Amniotic stem cell (primary cell): Measurements from ENCODE around the gene TSTD2.

Experiments used
- DNase-seq: peaks from one replicate; lab custom pipeline; 2025; lab: John Stamatoyannopoulos, UW

The TSTD2 gene

DNA sequence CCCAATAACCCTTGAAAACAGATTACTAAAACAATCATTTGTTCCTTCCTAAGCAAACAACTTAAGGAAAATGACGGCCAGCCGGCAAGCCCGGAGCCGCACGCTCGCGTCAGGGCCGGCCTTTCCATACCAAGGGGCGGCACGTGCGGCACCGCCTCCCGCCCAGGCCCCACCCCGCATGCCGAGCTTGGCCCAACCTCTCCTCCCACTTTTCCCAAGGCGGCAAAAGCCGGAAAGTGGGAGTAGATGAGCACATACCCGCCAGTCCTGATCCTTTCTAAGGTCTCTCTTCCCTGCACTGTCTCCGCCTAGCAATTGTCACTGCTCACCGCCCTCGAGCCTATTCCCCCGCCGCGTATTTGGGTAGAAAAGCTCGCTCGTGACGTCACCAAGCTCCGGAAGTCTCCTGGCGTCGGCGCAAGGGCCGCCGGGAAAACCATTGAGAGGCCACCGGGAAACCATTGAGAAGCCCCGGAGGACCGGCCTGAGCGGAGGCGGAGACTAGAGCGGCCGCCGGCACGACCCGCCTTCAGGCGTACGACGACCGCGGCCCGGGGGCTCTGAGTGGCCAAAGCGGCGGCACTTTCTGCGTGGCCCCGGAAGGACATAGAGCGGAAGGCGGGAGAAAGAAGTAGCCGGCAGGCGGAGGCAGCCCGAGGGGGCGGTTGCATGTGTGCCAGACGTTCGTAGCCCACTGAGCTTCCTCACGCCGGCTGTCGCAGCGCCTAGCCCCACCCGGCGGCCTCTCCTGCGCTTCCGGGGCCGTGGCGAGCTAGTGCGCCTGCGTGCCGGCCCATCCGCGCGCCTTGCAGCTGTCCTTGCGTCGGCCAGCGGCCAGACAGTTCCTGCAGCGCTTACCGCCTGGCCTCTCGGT, at the start of gene TSTD2, which contains the start of gene NCBP1:
TSTD2 (minus strand) TSS at position 384 of the 874 bp plus-strand sequence. CDS start 5,806 bp downstream, outside the sequence.
NCBP1 (plus strand) TSS at position 837 of the 874 bp plus-strand sequence. CDS start 61 bp downstream, outside the sequence.
- peak; percentile 96 for DNase-seq

DNA sequence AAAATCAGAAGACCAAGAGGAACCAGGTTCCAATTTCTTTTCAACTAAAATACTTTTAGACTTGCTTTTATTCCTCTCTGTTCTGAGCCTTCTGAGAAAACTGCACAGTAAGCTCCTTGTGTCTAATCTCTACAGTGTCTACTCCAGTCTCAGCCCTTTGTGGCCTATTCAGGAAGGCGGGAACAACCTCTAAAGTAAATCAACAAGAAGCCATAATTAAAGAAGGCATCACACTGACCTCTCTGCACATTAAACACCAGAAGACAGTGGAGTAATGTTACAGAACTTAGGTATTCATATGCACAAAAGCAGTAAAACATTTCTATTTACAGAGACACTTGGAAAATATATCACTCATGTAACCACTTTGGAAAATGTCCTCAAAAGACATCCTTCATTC, 49.1 kb upstream of the TSTD2 start:
- DNase-seq: no peak

- no peak for DNase-seq
These were observed 42.5 kb upstream of the TSTD2 start for GRCh38 chr9:97675655-97676054.

DNA sequence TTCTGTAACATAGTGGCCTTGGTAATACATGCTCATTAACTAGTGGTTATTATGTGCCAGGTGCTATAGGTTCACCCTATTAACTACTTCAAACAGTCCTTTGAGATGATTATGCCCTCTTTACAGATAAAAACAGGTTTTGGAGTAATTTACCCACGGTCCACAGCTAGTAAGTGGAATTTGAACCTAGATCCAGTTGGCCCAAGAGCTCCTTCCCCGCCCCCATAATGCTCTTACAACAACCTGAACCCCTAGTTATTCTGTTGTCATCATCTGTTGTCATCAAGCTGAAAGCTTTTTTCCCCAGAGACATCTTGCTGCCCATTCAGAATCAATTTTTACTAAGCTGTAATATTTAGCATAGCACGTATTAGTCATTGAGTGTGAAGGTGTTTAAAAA, 40.8 kb upstream of the TSTD2 start:
- no peak for DNase-seq

GRCh38 chr9:97672403-97672802, 39.2 kb upstream of the TSTD2 start:
- DNase-seq: no peak

DNA sequence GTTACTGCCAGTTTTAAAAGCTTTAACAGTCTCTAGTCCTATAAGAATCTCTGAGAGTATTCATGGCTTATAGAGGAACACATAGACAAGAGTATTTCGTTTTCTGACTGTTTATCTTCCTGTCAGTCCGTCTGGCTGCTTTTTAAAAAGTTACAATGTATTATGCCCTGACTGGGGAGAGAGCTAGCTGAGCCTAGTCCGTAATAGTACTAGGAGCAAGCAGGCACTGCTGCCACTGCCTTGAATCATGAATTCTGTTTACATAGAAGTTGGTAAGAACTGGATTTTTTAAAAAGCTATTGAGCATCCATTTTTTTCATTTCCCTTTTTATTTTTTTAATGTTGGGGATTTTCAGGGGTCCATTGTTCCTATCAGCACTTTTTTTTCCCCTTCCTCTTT, 37.4 kb upstream of the TSTD2 start:
- no peak for DNase-seq

GRCh38 chr9:97668485-97668884, 35.3 kb upstream of the TSTD2 start:
- no peak for DNase-seq

DNA sequence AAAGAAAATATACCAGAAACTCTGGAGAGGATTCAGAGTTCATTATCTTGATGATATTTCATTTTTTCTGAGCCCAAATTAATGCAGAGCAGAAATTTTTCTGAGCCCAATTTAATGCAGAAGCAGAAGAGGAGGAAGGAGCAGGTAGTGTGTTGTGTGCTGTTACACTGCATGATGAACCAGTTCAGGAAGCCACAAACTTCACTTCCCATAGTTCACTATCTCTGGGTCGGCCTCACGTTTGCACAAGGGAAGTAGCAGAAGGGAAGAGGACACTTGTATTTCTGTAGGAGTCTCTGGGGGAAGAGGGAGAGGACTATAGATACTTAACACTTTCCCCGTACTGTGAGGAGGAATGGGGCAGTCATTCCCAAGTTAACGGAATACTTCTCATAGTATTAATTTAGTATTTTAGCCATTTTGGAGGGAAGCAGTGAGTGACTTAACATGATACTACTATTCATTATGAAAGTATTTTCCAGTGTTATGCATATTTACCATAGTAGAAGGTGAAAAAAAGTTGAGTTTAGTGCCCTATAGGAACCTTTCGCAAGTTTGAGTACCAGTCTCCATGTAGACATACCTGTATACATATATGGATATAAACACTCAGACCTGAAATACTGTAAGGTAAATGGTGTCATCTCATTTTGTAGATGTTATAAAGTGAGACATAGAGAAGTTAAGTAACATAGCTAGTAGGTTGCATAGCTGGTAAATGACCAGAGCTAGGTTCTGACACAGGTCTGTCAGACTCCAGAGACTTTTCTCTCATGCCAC, 33.9 kb upstream of the TSTD2 start:
- no peak for DNase-seq

- DNase-seq: no peak
These were observed 32.6 kb upstream of the TSTD2 start for GRCh38 chr9:97665742-97666141.

DNA sequence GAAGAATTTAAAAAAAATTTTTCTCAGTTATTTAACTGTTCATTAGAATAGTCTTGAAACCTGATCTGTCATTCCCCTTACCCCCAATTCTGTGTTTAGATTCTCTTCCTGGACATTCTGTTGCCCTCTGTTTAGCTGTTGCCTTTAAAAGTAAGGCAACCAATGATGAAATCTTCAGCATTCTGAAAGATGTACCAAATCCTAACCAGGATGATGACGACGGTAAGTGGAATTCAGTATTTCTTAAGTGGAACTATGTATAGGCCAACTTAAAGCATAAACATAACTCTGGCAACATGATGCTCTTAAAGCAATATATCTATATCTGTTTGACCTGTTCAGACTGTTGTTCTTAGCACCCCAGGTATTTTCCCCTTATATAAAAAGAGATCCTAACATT, 27.7 kb upstream of the TSTD2 start:
- no peak for DNase-seq

DNA sequence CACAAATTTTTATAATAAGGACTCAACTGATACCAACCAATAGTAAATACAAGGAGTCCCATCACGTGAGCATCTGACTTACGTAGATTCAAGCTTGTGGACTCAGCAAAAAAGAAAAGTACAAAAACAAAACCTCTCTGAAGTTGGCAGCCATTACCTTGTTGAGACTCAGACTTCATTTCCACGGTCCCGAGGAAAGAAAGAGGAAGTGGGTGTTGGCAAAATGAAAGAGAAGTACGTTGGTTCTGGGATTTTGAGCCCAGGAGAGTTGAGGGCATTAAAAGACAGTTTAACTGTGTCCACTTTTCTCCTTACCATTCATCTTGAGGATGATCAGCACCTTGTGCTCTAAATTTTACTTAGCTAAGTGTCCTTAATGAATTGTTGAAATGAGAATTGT, 27.2 kb upstream of the TSTD2 start:
- DNase-seq: no peak

- DNase-seq: no peak
These were observed 26.6 kb upstream of the TSTD2 start for GRCh38 chr9:97659771-97660170.

GRCh38 chr9:97658707-97659106, 25.5 kb upstream of the TSTD2 start:
- DNase-seq: no peak

DNA sequence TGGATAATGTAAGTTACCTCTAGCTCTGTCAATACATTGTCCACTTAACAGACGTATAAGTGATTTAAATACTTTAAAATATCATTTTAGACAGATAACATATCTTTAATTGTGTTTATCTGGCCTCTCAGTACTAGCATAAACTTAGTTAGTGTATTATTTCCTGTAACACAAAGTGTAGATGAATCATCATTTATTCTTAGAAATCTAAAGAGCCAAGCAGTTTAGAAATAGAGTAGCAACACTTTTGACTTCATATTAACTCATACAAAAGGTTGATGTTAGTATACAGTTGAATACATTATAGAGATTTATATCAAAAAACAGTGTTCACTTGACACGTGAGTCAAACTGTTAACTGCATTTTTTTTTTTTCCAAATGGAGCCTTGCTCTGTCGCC, 18.5 kb upstream of the TSTD2 start:
- no peak for DNase-seq

GRCh38 chr9:97647996-97648395, 14.8 kb upstream of the TSTD2 start:
- no peak for DNase-seq

DNA sequence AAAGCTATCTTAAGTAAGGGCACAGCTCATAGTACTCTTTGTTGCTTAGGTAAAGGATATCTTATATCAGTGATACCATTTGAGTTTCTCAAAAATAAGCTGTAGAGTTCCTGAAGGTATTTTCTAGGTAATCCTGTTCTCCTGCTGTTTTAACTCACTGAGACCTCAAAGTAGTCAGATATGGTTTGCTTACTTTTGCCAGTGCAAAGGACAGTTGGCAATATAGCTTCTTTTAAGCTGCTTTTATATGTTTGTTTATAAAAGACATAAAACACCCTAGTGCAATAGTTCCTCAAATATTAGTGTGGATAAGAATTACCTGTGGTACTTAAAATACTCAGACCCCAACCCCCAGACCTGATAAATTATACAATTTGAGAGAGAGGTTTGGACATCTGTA, 12.6 kb upstream of the TSTD2 start:
- DNase-seq: no peak

DNA sequence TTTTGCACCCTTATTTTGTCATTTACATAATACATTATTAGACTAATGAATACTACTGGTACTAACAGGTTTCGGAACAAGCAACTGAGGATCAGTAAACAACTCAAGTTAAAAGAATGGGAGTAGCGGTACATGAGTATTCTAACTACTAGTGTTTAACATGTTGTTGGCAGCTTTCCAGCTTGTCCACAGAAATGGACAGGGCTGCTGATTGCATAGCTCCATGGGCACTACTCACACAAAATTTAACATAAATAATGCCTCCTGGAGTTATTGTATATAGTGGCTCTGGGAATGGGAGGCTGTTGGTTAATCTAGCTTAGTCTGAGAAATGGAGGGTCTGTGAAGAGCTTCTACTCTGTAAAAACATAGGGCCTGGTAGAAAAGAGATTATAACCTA, 7.2 kb upstream of the TSTD2 start:
- DNase-seq: no peak

DNA sequence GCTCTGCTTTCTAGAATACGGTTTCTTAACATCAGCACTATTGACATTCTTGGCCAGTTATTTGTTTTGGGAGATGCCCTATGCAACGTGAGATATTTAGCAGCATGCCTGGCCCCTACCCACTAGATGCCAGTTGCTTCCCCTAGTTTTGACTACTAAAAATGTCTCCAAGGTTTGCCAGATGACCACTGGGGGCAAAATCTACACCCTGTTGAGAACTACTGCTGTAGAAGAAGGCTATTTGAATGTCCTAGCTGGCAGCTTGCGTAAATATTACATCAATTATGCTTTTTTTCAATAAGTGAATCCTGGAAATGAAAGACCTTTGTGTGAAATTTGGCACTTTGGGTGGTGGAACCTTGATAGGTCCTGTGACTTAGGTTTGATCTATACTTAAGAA, 5.5 kb upstream of the TSTD2 start:
- no peak for DNase-seq

DNA sequence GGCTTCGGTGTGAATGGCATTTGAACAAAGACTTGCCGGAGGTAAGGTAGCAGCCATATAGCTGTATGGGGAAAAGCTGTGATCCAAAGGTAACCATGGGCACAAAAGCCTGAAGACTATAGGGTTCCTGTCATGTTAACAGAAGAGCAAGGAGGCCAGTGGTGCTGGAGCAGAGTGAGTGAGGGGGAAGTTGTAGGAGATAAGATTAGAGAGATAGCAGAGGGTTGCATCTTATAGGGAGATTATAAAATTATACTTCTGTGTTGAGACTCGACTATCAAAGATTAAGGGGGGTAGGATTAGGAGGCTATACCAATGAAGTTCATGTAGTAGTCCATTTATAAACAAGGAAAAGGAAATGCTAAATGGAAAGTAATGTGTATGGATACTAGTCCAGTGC, 3.7 kb upstream of the TSTD2 start:
- DNase-seq: no peak

GRCh38 chr9:97635026-97635425, 1.9 kb upstream of the TSTD2 start:
- no peak for DNase-seq

- no peak for DNase-seq
These were observed 807 bp upstream of the TSTD2 start for GRCh38 chr9:97633859-97634490.

DNA sequence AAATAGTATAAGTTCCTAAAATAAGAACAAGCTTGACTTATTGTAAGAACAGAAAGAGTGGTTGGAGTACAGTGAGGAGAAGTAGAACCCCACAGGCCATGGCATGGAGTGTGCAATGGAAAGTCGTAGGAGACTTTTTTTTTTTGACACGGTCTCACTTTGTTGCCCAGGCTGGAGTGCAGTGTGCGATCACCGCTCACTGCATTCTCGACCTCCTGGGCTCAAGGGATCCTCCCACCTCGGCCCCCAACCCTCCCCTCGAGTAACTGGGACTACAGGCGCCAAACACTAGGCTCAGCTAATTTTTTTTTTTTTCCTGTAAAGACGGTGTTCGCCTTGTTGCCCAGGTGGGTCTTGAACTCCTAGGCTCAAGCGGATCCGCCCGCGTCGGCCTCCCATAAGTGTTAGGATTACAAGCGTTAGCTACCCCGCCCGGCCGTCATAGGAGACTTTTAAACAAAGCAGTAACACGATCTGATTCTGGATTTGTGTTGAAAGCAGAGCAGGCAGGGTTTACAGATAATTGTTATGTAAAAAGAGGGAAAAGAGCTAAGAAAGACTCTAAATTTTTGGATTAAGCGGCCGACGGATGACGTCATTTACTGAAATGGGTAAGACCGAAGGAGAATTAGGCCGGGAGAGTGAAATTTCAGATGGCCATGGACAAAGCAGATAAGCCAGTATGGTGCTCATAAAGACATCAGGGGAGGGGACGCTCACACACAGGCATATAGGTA, 752 bp downstream of the TSTD2 start:
- peak; percentile 45 for DNase-seq
